Effector CD8-positive, alpha-beta T cell (primary cell): ENCODE measurements around the gene PSMB7.

Source experiments
- DNase-seq: peaks from one replicate; lab custom pipeline; 2025; lab: John Stamatoyannopoulos, UW

Gene PSMB7

DNA sequence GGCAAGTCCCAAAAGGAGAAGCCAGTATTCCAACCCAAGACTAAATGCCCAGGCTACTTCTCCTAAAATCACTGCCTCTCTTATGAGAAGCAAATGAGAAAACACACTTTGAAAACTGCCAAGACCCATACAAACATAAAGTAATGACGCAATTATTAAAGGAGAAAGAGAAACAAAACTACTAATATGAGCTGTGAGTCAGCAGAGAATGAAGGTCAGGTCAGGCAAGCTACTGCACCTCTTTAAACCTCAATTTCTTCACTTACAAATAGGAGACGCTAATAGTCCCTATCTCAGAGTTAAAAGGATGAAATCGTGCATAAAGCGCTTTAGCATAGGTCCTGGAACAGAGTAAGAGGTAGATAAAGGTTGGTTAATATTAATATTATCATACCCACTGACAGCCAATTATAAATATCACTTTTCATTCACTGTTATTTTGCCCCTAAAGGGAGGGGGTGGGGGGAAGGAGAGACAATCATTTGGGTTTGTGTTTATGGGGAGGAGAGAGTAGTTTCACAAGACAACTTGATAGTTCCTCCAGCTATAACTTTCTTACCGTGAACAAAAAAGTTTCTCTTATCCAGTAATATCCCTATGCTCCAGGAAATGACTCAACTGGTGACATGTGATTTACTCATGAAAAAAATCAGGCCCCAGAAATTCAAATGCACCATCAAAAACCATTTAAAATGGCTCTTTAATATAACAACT, 3.6 kb downstream of the PSMB7 start:
- no peak for DNase-seq

DNA sequence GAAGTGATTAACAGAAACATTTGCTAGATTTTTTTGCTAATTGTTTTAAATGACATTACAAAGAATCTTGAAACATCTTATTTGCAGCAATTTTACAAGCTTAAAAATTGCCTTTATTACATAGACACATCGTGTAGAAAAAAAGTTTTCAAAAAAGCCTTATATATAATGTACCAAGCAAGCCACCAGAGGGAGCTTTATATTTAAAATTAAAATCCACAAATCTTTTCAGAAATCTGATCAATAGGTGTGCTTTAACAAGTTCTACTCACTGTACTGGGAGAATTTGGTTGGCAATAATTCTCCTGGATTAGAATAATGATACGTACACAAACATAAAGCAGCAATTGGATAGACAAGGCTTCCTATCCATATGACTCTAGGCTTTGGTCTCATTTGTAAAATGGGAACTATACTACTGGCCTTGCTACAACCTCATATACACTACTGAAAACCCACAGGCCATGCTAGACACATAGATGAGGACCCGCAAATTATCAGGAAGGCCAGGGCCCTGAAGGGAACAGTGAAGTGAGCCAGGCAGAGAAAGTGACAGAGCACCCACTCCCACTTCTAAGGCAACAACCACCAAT, 4.8 kb downstream of the PSMB7 start:
- no peak for DNase-seq

DNA sequence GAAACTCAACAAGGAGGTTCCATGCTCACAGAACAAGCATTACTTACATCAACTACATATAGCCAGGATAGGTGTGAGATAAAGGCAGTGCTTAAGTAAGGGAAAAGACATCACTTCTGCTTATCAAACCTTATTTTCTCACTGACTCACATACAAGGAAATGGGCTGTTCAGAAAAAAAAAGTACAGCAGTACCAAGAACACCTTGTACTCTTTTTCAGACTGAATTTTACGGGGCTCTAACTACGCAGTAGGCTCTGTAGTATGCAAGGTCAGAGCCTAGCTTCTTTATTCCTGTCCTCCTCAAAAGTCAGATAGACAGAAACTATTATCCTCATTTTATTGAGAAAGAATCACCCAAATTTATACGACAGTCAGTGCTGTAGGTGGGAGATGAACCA, 5.8 kb downstream of the PSMB7 start:
- DNase-seq: no peak

DNA sequence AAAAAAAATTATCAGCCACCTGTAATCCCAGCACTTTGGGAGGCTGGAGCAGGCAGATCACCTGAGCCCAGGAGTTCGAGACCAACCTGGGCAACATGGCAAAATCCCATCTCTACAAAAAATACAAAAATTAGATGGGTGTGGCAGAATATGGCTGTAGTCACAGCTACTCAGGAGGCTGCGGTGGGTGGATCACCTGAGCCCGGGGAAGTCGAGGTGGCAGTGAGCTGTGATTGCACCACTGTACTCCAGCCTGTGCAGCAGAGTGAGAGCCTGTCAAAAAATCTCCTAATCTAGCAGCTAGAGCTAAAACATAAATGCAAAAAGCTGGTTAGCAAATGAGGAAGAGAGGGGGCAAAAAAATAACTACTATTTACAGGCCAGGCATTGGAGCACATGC, 12.0 kb downstream of the PSMB7 start:
- no peak for DNase-seq

DNA sequence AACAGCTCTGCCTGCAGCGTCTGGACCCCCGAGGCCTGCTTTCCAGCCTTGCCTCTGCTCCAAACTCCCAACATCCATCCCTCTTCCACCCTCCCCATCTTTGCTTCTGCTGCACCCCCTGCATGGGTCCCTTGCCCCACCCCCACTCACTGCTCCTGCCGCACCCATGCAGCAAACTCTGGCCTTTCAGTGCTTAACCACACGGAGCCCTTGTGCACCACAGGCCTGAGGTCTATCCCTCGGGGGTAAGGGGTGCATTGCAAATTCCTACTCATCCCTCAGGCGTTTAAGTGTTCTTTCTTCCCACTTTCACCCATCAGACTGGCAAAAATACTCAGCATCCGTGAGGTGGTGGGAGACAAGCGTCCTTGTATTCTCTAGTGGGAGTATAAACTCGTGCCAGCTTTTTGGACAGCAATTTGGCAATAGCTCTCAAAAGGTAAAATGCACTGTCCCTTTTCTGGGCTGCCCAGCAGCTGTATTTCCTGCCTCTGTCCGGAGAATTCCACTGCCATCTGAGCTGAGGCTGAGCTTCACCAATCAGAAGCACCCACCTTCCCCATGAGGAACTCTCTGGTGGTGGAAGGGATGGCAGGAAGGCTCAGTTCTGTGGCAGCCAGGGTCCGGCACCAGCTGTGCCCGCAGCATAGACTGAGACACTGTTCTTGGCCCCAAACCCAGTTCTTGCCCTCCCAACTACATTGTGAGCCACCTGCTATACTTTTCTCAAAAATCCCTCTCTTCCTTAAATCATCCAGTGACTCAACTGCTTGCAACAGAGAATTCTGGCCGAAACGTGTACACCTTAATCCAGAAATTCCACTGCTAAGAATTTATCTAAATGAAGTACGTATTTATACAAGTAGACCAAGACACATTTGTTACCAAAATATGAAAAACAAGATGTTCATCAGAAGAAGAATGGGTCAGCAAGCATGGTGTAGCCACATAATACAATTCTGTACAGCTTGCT, 15.0 kb downstream of the PSMB7 start:
- DNase-seq: no peak

DNA sequence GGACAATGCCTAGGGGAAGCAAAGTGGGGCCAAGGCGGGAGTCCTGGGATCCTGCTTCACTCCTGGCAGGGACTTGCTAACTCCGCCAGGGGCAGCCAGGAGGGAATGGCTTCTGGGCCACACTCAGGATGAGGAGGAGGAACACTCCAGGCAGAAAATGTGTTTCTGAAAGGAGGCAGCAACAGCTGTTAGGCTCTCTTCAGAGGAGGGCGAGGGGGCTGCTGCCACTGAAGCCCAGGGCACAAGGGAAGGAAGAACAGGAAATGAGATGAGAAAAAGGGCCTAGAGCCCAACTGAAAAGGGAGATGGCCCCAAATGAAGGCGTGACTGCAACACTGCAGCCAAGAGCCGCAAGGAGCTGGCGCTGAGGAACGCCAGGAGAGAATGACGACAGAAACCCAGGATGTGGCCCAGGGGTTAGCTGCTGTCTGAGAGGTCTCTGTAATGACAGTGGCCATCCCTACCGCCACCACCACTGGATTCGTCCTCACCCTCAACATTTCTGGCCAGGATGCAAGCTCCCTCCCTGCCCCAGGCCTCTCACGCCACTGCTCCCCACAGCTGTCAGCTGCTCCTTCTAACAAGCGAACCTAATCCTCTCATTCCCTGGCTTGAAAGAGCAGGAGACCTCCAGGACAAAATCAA, 15.8 kb downstream of the PSMB7 start:
- DNase-seq: no peak

DNA sequence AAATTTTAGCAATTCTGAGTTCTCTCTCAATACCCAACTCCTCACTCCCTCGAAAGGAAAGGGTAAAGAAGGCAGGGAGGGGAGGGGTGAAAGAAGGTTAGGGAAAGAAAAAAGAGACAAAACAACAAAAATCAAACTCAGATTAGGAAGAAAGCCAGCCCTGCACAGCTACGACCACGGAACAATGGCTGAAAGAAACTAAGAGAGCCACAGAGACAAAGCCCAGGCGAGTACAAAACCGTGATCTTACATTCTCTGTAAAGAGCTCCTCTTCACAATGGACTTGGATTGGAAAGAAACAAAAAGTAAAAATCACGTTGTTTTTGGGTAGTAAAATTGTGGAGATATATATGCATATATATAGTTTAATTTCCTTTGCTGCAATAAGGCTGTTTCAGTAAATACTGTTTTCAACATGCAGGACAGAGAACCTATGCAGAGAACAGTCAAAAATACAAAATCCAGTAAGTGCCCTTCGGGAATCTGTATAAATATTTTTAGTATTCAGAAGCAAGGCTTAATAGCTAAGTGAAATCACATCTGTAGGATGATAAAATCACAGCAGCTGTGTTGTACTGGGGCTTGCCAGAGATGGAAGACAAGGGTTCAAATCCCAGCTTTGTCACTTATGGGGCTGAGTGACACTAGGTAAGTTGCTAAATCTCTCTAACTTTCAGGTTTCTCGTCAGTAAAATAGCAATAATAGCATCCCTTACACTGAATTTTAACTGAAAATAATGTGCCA, 16.9 kb downstream of the PSMB7 start:
- DNase-seq: no peak

DNA sequence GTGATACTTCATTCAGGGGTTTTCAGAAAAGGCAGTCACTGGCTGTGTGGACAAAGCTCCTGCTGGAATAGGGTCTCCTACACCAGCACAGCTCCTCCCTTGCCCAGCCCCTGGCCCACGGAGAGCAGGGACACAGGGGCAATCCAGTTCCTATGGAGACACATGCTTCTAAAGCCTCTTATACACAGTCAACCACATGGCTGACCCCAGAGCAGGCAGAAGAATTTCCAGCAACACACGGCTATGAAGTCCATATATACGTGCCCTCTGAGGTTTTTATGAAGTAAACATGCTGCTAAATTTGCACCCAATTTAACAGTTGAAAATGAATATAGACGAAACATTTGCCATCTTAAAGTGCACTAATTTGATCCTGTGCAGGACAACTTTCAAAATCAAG, 19.4 kb downstream of the PSMB7 start:
- no peak for DNase-seq

DNA sequence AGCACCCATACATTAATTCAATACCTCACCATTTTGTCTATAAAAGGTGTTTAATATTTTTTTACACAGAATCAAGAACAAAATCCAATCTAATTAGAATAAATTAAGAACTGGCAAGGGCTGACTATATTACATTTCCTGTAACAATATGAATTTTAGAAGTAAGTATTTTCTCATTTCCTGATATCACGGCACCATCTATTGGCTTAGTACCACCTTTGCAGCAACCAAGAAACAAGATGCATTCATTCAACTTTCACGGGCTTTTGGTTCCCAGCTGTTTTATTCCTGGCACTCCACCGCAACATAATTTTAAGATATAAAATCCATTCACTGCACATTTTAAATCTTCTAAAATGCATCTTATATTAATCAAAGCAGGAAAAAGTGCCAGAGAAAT, 20.6 kb downstream of the PSMB7 start:
- DNase-seq: no peak

DNA sequence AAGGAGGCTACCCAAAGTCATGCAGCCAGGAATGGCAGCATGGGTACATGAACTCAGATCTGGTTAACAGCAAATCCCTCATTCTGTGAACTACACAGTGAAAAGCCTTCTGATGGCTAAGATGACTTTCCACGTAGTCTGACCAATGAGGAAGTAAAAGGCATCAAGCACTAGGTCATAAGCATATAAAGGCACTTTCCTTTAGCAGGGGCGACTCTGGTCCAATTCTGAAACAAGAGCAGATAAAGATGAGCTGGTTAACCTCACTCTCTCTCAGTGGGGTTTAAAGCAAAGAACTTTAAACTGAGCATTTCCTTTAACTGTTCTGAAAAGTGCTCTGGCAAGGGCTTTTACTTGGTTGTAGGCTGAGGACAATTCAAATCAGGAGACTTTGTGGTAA, 21.1 kb downstream of the PSMB7 start:
- no peak for DNase-seq

DNA sequence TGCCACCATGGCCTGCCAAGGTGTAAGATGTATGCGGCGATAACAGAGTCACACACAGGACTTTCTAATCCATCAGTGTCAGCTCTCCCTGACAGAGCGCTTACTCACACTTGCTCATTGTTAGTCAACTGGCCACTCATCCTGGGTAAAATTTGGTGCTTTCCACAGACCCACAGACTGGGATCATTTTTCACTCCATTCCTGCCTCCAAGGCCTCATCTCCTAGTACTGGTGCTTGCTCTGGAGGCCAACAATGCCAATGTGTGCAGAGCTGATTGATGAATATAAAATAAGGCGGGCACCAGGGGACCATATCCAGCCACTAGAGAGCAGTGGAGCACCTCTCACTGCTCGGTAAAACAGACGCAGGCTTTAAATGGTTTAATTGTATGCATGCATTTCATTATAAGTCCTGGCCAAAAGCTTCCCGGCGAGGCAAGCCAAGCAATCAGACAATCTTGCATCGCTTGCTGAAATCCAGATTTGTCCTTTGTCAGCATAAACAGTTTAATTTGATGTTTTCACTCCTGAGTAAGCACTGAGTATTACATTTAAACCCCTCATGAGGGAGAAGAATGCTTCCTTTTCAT, 22.3 kb downstream of the PSMB7 start:
- DNase-seq: no peak

DNA sequence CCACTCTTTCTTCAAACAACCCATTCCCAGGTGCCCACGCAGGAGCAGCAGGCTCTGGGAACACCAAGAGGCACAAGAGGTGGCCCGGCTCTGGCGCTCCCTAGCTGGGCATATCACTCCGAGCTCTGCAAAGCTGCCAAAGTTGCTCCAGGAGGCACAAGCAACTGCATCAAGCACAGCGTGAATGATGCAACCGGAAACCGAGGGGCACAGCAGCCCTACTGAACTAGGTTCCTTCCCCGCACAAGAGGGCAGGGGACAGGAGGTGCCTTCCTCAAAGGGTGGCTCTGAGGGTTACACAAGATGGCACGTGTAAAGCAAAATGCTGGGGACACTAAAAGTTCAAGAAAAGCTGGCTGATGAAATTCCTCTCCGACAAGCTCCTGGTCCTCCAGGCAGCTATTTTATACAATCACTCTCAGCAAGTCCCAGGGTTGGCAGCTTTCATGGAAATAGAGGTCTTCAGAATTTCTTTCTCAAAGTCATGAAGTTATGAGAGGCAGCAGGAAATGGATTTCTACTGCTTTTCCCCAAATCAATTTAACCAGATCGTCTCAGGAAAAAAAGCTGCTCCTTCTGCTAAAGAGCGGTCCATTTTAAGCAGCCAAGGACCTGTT, 22.9 kb downstream of the PSMB7 start:
- no peak for DNase-seq

DNA sequence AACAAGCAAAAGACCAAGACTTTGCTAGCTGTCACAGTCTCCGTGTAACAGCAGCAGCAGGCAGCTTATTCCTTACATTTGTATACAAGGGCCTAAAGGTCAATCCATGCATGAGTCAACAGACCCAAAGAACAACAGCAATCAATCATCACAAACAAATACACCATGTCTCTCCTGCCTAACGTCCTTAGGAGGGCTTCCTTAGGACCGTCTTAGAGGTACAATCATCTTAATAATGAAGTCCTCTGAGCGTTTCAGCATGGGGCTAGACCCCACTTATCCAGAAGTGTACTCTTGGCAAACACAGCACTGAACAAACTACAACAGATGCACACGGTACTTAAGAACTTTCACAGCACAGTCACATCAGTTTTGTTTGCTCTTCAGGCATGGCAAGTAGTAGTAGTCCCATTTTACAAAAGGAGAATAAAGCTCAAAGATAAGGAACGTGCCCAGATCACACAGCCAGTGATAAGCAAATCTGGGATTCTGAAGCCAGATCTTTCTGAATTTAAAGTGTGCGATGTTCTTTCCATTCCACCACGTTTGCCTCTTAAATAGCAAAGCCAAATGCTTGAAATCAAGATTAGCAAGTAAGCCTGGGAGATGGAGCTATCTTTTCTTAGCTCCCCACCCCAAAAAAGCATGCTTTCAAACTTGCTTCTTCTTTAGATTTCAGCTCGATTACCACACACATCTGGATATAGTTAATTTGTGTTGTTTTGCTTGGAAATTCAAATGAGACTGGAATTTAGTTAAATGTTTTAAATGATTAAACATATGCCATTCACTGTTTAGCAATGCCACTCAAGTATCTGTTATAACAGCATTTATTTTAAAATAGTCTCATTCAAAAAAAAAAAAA, 24.2 kb downstream of the PSMB7 start:
- no peak for DNase-seq

DNA sequence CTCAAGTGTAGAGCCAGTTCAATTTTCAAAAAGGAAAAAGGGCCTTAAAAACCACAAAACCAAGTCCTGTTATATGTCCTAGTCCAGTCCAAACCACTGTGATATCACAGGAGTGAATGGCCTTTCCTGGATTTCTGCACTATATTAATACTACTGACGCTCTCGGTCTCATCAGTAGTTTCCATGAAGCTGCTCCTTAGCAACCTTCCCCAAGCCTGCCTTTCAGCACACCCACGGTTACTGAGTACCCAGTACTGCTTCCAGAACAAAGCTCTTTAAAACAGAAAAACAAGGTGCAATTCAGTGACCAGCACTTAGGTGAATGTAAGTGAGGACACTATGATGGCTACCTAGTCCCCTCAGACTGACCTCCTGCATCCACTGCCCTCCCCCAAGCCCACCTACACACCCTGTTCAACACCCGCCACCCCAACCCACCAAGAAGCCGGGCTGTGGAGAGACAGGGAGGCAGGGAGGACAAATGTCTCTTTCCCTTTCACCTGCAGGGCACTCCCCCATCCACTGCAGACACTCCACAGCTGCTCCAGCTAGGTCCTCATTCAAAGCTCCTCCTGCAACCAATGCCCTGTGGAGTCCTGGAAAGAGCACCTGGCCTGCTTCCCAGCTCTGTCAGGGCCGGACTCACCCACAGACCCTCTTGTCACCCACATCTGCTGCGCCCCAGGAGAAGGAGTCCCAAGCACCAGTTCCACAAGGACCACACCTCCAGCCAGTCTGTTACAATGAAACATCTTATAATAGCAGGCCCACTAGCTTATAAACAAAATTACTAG, 25.9 kb downstream of the PSMB7 start:
- DNase-seq: no peak

DNA sequence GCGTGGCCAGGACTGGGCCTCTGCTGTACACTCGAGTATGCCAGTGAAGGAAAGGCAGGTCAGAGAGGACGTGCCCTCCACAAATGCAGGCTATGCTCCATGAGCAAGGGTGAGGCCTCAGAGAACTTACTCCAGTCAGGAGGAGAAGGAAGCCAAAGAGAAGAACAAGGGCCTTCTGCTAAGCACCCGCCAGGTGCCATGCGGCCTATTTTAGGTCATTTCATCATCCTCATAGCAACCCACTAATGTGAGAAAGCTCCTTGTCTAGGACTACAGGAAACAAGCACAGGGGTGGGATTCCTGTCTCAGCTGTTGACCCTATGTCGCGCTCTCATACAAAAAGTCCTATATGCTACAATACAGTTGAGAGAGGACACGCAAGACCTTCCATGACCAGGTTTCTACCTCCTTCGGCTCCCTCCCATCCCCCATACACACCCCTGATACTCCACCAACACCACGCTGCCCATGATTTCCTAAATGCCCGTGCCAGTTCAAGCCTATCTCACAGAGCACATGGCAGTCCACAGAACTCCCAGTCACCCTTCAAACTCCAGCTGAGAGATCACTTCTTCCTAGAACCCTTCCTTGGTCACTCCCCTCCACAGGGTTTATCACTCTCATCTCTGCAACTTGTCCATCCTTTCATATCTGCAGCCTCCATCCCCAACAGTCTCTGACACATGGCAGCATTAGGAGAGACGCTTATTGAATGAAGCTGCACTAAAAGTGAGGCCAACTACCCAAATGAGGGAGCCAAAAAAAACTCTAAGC, 26.8 kb downstream of the PSMB7 start:
- no peak for DNase-seq

DNA sequence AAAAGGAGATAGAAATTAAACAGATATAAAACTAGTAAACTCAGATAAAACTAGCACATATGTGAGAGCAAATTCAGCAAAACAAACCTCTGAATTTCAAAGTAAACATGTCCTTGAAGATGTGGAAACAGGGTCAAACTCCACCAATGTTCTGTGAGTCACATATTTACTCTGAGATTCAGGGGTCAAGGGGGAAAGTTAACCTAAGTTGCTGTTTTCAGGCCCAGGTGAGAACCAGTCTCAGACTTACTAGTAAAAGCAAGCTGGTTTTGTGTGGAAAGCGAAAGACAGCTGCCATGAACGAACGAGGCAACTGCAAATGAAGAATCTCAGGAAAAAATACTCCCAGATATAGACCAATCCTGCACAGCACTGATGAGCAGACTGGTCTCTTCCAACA, 29.0 kb downstream of the PSMB7 start:
- DNase-seq: no peak

DNA sequence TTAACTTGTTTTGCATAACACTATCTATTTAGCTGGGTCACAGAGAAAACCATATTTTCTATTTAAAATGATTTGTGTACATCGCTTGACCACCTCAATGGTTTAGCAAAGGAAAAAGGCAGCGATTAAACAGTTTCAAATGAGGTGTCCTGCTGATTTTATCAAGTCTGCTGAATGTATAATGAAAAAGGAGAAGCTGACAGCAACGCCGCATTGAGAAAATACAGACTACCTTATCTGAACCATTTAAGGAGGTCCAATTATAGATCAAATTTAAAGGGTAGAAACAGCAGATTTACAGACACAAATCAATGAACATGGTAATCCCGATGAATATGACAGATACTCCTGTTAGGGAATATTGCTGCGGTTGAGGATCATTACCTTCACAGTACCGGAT, 29.6 kb downstream of the PSMB7 start:
- no peak for DNase-seq

DNA sequence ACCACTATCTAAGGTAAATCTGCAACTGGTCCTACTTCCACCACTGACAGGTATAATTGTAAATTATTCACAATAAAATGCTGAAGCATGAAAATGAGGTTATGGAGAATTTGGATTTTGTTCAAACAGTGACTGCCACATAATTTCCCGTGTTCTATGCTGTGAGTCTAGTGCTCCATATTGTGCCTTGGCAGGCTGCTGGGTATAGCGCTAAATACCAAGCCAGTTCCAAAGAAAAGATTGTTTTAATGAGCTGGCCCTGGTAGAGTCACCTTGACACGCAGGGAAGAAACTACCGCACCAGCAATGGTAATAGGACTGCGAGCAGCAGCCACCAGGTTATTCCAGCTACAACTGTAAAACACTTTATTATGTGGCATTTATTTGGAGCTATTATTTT, 30.4 kb downstream of the PSMB7 start:
- no peak for DNase-seq
